ENCODE data around the gene MS4A3.
"Not testable (repeated sequence)": the region's sequence is repeated elsewhere in the genome, so short reads cannot be mapped to it uniquely, and the experiment has no call there.

The MS4A3 gene, protein sequence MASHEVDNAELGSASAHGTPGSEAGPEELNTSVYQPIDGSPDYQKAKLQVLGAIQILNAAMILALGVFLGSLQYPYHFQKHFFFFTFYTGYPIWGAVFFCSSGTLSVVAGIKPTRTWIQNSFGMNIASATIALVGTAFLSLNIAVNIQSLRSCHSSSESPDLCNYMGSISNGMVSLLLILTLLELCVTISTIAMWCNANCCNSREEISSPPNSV

DNA sequence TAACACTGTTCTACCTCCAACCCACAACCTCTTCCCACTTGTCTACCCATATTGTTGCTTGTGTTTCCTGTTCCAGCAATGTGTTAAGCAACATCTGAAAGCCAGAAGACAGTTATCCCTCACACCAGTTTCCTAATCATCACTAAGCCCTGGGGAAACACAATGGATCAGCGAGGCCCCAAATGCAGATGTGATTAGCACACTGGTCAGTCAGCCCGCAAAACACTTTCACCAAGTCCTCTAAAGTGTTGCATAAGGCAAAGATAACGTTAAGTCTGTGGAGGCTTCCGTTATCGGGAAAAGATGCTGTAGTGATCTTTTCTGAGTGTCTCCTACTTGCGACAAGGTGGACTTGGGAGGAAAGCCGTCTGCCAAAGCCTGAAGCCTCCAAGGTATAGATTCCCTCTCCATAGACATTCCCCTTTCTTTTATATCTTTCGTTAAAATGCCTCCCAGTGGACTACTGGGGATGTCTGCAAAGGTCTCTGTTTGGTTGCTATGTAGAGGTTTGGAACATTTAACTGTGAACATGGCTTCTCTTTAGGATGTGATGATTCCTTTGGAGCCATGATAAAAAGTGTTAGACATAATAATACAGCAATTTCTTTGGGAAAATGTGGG, at the start of gene MS4A3:
Gene MS4A3 (plus strand): TSS at position 317 of the 621 bp plus-strand sequence. CDS start 4,496 bp downstream, outside the sequence.
- no peak for DNase-seq (ENCODE audit: low spot score)

DNA sequence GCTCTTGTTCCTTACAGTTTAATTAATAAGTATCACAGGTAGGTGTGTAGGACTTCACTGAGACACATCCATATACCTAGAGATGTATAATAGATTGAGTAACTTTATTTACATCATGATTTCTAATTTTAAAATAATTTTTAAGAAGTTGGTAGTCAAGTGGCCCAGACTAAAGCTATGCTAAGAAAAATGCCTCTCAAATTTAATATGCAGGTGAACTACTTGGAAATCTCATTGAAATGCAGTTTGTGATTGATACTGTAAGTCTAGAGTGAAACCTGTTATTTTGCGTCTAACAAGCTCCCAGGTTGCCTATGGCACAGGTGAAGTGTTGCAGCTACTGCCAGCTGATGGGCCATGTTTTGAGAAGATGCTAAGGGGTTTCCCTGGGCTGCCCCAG, 39.6 kb upstream of the MS4A3 start, which contains the start of gene OOSP4B:
Gene OOSP4B (plus strand): TSS at position 301 of the 400 bp plus-strand sequence.
- no peak for DNase-seq (ENCODE audit: low spot score)

DNA sequence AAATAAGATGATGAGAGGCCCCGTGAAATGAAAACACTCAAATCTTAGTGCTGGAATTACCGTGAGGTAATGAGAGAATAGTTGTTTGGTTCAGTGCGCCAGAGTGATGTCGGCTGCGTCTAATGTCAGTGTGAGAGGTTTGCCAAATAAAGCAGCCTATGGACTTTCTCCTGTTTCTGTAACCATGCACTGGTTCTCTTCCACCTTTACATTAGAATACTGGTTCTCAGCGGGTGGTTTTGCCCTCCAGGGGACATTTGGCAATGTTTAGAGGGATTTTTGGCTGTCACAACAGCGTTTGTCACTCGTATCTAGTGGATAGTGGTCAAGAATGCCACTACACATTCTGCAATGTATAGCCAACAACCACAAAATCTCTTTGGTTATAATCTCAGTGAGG, 38.4 kb upstream of the MS4A3 start:
- no peak for DNase-seq (ENCODE audit: low spot score)

DNA sequence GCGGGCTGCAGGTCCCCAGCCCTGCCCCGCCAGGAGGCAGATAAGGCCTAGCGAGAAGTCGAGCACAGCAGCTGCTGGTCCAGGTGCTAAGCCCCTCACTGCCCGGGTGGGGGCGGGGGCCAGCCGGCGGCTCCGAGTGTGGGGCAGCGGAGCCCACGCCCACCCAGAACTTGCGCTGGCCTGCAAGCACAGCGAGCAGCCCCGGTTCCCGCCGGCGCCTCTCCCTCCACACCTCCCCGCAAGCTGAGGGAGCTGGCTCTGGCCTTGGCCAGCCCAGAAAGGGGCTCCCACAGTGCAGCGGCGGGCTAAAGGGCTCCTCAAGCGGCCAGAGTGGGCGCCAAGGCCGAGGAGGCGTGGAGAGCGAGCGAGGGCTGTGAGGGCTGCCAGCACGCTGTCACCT, 36.1 kb upstream of the MS4A3 start:
- DNase-seq (ENCODE audit: low spot score) = not testable (repeated sequence)

DNA sequence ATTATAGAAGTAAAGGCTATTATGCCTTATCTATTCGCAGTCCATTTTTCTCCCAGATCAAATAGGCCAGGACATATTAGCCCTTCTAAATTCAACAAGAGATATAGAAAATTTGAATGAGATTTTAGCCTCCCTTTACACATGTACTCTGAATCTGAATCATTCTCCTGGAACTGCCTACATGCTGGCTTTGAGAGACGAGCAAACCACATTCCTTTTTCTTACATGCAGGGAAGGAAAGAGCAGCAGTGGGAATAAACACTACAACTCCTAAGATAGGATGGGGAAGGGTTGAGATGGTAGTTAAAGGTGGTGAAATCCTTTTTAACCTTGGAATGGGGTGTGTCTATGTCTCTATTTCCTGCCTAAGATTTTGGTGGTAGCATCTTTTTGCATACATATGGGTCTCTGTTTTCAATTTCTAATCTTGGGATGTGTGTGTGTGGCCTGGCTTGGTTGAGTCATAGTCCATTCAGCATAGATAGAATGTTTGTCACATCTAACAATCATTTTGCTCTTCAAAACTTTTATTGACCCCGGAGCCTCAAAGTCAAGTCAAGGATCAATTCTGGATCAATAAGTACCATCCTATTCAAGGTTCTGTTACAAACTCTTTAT, 27.3 kb upstream of the MS4A3 start:
- DNase-seq (ENCODE audit: low spot score) = no peak

DNA sequence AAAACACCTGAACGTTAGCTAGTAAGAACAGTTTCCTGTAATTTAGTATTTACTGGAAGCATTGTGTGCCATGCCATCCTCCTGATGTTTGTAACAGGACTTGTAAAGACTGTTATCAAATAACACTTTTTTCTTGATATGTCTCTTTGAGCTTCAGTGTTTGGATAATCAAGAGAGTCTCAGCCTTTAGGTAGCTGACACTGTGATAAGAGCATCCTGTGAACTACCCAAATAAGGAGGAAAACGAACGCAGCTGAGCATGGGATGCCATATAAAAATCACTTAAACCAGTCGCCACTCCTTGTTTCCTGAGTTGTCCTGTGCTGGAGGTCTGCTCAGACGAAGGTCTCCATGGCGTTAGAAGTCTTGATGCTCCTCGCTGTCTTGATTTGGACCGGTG, 16.4 kb upstream of the MS4A3 start, which contains the start of gene OOSP2:
Gene OOSP2 (plus strand): TSS at position 301 of the 400 bp plus-strand sequence. CDS start 51 bp downstream, at position 352.
- DNase-seq (ENCODE audit: low spot score) = no peak

DNA sequence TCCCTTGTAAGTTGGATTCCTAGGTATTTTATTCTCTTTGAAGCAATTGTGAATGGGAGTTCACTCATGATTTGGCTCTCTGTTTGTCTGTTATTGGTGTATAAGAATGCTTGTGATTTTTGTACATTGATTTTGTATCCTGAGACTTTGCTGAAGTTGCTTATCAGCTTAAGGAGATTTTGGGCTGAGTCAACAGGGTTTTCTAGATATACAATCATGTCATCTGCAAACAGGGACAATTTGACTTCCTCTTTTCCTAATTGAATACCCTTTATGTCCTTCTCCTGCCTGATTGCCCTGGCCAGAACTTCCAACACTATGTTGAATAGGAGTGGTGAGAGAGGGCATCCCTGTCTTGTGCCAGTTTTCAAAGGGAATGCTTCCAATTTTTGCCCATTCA, 6.0 kb upstream of the MS4A3 start:
- DNase-seq (ENCODE audit: low spot score) = not testable (repeated sequence)

DNA sequence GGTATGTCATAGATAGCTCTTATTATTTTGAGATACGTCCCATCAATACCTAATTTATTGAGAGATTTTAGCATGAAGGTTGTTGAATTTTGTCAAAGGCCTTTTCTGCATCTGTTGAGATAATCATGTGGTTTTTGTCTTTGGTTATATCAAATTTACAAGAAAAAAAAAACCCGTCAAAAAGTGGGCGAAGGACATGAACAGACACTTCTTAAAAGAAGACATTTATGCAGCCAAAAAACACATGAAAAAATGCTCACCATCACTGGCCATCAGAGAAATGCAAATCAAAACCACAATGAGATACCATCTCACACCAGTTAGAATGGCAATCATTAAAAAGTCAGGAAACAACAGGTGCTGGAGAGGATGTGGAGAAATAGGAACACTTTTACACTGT, 5.6 kb upstream of the MS4A3 start:
- not testable (repeated sequence) for DNase-seq (ENCODE audit: low spot score)

DNA sequence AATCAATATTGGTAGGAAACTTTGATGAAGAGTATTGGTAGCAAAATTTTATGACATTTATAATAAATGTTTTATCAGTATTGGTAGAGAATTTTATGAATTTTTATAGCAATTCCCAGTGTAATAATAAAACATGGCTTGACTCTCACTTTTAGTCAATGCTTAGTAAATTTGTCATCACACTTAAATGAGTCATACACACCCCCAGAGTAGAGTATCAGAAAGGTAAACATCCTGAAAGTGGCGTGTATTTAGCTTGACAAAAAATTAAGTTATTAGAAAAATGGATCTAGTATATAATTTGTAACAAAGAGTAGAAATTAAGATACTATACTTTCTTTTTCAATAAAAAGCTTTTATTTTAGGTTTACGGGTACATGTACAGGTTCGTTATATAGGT, 2.6 kb downstream of the MS4A3 start:
- DNase-seq (ENCODE audit: low spot score) = no peak

DNA sequence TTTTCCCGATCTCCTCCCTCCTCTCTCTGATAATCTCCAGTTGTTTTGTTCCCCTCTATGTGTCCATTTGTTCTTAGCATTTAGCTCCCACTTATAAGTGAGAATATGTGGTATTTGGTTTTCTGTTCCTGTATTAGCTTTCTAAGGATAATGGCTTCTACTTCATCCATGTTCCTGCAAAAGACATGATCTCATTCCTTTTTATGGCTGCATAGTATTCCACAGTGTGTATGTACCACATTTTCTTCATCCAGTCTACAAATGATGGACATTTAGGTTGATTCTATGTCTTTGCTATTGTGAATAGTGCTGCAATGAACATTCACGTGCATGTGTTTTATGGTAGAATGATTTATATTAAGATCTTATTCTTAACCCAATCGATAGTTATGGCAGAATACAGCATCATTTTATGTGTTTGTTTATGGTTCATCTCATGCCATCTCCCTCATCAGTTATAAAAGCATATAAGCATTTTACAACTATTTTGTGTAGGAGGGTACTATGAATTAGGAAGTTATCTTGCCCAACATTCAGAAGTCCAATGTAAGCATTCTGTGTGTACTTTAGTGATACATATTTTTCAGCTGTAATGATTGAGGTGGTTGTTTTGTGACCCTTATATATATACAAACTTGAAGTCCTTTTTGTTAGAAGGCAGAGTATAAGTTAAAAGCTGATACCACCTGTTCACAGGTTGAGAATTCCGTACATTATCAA, 3.2 kb downstream of the MS4A3 start:
- no peak for DNase-seq (ENCODE audit: low spot score)

DNA sequence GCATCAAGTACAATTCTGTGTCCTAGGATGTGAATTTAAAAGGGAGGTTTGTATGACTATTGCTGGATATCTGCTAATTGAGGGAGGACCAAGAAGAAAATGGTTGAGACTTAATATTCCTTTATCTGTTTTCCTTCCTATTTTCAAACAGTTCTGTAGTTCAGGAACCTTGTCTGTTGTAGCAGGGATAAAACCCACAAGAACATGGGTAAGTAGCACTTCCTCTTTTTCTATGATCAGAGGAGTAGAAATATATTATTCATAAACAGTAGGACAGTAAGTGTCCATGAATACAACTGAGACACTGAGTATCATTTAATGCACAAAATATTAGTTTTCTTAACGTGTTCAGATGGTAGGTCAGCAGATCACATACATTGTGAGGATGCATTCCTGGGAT, 7.6 kb downstream of the MS4A3 start:
- no peak for DNase-seq (ENCODE audit: low spot score)

DNA sequence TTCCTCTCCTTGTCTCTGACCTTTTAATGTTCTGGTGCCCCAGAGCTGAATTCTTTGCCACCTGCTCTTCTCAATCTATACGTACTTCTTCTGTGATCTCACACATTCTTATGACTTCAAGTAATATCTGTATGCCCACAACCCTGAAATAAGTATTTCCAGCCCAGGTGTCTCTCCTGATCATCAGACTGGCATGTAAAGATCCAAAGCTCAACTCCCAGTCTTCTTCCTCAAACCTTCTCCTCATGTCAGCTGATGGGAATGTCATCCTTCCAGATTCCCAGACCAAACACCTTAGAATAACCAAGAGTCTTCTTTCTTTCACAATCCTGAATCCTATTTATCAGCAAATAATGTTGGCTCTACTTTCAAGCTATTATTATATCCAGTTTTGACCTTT, 9.3 kb downstream of the MS4A3 start:
- DNase-seq (ENCODE audit: low spot score) = no peak

DNA sequence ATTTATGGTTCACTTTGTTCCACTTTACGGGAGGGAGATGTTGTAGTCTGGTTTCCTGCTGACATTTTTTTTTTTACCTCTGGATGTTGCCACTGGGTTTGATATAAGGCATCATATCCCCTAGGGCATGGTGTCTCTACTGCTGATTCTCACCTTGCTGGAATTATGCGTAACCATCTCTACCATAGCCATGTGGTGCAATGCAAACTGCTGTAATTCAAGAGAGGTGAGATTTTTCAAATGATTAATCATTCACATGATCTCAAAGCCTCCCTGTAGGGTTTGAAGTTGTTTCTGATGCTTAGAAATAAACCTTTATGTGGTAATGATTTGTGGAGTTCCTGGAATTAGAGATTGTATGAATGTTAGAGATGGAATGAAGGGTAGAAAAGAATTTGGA, 13.0 kb downstream of the MS4A3 start:
- no peak for DNase-seq (ENCODE audit: low spot score)

DNA sequence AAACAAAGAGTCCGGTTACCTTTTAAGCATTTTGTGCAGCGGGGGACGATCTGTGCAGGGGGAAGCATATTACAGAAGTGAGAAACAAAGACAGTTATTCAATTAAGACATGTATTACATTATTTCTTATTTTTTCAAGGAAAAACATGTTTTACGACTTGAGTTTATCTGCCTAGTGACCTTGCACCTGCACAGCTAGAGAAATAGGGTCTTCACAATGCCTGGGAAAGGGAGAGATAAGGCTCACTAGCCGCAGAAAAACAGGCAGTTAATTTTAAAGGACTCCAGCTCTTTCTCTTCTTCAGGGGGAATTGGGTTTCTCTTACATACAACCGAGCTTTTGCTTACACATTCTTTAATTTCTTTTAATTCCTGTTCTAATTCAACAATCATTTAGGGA, 15.2 kb downstream of the MS4A3 start:
- DNase-seq (ENCODE audit: low spot score) = not testable (repeated sequence)

DNA sequence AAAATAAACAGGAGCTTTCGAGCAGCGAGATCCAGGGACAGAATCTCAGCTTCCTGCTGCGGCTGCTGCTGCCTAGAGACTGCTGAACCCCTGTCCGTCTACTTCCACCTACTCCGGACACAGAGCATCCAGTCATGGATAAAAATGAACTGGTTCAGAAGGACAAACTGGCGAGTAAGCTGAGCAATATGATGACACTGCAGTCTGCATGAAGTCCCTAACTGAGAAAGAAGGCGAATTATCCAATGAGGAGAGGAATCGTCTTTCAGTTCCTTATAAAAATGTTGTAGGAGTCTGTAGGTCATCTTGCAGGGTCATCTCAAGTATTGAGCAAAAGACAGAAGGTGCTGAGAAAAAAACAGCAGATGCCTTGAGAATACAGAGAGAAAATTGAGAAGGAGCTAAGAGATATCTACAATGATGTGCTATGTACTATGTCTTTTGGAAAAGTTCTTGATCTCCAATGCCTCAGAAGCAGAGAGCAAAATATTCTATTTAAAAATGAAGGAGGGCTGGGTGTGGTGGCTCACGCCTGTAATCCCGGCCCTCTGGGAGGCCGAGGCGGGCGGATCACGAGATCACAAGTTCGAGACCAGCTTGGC, 20.9 kb downstream of the MS4A3 start:
- no peak for DNase-seq (ENCODE audit: low spot score)

DNA sequence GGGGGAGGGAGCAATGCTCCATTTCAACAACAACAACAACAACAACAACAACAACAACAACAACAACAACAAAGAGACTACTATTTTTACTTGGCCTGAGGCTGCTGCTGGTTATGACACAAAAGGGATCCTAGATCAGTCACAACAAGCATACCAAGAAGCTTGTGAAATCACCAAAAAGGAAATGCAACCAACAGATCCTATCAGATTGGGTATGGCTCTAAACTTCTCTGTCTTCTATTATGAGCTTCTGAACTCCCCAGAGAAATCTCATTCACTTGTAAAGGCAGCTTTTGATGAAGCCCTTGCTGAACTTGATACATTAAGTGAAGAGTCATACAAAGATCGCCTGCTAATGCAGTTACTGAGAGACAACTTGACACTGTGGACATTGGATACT, 21.5 kb downstream of the MS4A3 start:
- DNase-seq (ENCODE audit: low spot score) = no peak

DNA sequence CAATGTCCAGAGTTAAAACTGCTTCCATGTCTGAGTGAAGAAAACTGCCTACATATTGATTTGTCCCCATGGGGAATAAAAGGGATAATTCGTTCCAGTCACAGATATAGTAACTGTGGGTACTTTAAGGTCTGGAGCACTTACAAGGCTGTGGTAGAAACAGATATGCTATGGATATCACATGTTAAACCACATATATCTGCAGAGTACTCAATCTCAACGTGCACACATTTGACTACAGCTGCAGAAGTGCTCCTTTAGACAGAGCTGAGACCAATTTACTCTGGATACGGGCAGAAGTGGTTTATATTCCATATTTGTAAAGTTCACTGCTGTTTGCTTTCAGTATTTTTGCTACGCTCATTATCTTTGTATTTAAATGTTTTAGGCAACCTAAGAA, 22.3 kb downstream of the MS4A3 start:
- DNase-seq (ENCODE audit: low spot score) = no peak

DNA sequence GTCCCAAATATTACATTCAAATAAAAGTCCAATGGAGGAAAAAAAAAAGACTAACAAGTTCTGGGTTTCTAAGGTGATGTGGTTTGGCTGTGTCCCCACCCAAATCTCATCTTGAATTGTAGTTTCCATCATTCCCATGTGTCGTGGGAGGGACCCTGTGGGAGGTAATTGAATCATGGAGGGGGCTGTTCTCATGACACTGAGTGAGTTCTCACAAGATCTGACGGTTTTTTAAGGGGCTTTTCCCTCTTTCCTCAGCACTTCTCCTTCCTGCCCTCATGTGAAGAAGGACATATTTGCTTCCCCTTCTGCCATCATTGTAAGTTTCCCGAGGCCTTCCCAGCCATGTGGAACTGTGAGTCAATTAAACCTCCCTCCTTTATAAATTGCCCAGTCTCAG, 24.1 kb downstream of the MS4A3 start:
- no peak for DNase-seq (ENCODE audit: low spot score)

DNA sequence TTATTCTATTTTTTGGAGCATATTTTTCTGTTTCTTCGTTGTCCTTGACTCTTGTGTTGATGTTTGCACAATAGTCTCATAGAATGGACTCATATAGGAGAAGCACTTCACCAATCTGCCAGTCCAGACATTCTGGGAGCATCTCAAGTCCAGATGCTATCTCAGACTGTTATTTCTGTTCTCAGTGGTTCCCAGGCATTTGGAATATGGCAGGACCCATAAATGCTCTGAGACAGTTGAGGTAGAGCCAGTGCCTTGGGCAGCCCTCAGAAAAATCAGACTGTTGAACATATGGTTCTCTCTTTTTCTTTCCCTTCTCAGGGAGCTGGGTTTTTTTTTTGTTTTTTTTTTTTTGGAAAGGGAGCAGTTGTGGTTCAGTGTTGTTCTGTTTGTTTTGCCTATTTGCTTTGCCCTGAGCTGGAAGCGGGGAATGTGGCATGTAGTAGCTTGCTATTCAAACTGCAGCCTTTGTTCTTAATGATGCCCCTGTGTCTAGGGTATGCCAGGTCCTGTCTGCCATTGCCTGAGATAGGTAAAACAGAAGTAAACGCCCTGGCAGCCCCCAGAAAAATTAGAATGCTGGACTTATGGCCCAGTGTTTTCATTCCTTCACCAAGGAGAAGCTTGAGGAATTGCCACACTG, 28.3 kb downstream of the MS4A3 start:
- DNase-seq (ENCODE audit: low spot score) = no peak

DNA sequence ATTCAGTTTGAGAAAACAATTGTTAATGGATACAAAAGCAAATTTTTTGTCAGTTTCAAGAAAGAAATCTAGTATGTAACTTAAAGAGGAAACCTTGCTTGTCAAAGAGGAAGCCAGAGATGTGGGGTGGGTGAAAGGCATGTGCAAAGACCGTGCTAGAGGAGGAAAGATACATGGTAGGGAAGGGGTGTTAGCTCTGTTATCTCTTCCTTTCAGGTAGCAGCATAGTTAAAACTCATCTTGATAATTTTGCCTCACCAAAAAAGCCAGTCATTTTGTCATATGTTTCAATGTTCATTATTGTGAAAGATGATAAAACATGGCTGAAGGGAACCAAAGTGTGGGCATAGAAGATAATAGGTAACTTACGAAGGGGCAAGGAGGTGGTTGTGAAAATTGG, 29.4 kb downstream of the MS4A3 start:
- no peak for DNase-seq (ENCODE audit: low spot score)

DNA sequence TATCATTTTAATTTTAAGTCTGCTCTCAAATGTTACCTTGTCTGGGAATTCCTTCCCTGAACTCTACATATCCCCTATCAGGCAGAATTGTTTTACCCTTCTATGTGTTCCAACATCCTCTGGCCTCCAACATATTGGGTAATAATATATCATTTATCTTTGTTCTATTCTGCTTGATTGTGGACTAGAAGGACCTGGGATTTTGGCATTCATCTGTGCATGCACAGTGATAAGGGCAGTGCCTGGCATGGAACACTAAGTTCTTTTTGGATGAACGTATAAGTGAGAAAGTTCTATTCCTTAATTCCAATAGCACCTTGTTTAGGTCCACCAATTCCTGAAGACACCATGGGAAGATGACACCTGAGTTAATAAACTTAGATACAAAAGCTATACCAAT, 30.8 kb downstream of the MS4A3 start:
- DNase-seq (ENCODE audit: low spot score) = no peak

DNA sequence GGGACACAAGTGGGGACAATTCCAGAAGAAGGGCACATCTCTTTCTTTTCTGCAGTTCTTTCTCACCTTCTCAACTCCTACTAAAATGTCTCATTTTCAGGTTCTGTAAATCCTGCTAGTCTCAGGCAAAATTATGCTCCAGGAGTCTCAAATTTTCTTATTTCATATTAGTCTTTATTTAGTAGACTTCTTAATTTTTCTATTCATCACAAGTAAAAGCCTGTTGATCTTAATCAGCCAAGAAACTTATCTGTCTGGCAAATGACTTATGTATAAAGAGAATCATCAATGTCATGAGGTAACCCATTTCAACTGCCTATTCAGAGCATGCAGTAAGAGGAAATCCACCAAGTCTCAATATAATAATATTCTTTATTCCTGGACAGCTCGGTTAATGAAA, 31.9 kb downstream of the MS4A3 start, which contains the start of gene MS4A2:
Gene MS4A2 (plus strand): TSS at position 301 of the 400 bp plus-strand sequence. CDS start 102 bp downstream, outside the sequence.
- DNase-seq (ENCODE audit: low spot score) = no peak

Measured in CD4-positive, alpha-beta T cell treated with Interleukin-6 at 100 ng/mL for 8 hours (primary cell).